Measurements from ENCODE around the gene GALM. TPM values are rescaled to one million over a fixed set of nuclear protein-coding genes. Genes with fewer than 3 reads are reported as not detected.

Gene GALM
- total and polyA plus RNA-seq, 10 of the 15 experiments (the other 5 are each of a cell fraction or from before 2014, with no cell fraction given), result 1.1 to 4.0 (median 1.7) TPM

DNA sequence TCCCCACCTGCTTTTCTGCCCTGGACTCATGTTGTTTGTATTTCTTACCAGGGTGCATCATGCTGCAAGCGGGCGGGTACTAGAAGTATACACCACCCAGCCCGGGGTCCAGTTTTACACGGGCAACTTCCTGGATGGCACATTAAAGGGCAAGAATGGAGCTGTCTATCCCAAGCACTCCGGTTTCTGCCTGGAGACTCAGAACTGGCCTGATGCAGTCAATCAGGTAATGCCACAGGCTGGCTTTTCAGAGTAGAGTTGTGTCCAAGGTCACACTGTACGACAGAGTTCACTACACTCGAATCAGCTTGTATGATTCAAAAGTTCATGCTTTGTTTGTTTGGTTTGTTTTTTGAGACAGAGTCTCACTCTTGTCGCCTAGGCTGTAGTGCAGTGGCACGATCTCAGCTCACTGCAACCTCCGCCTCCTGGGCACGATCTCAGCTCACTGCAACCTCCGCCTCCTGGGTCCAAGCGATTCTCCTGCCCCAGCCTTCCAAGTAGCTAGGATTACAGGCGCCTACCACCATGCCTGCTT lies 65.8 kb downstream of the GALM start:
- H3K9me3 ChIP-seq (replicated peaks; ENCODE audit: control insufficient read depth, insufficient read depth, low read length), result no peaks in the 10 kb centered on the region
- no peaks in the 10 kb centered on the region for H3K79me2 ChIP-seq (ENCODE audit: control insufficient read depth, insufficient read depth, low read length)
- no peaks in the 10 kb centered on the region for H3K27me3 ChIP-seq (replicated peaks in 1 of 2; ENCODE audit: control insufficient read depth in 2 of 2, insufficient read depth in 2 of 2, low read length in 1 of 2)
- 97% methylated on average over 14 of the region's 14 CpGs for WGBS (ENCODE audit: insufficient coverage, insufficient replicate concordance, low lambda C conversion rate, missing lambda C conversion rate)
- ChIA-PET POLR2A (interaction anchor here (0.6 kb wide), 1 partner anchor 215 kb away, joined by 8 read pairs; no protein-coding TSS in a partner anchor), CTCF (interaction anchor here (0.6 to 18.7 kb wide), 4 partner anchors 9 to 165 kb away, joined by 3 to 370 read pairs (median 4); no protein-coding TSS in a partner anchor), SMC1A (ENCODE audit: uncharacterized antibody, unreplicated experiment) (interaction anchor here (0.7 to 3.6 kb wide), 6 partner anchors 10 to 219 kb away, joined by 3 to 16 read pairs (median 3); no protein-coding TSS in a partner anchor), RAD21 (ENCODE audit: unreplicated experiment) (interaction anchor here (0.6 to 1.3 kb wide), 6 partner anchors 9 to 194 kb away, joined by 3 to 4 read pairs (median 4); no protein-coding TSS in a partner anchor)
- H3K9ac ChIP-seq (ENCODE audit: control insufficient read depth, insufficient read depth, low read length), result no peak overlapping the region
- no peaks in the 10 kb centered on the region for H4K20me1 ChIP-seq (ENCODE audit: control insufficient read depth, insufficient read depth)
- ATAC-seq, result no peak
- BruUV-seq (replicated peaks), result no TSS peak
- H2AFZ ChIP-seq (ENCODE audit: control insufficient read depth, low read depth, low read length), result no peak overlapping the region
- DNase-seq (ENCODE audit: low read depth, low spot score), result no peak
- in situ Hi-C loops (cut with MboI), result loop anchor here (5.0 kb wide), 1 partner anchor 149 kb away; no protein-coding TSS in a partner anchor
- H3K36me3 ChIP-seq (ENCODE audit: control insufficient read depth in 2 of 2, insufficient read depth in 2 of 2, low read length in 1 of 2), result peaks cover 2 to 6% of the 10 kb centered on the region in 2 experiments; a peak in 3 of 4 replicates
- intact Hi-C loops (cut with micrococcal nuclease; ENCODE audit: unreplicated experiment), result no loop called here
- no peak overlapping the region for H3K4me2 ChIP-seq (ENCODE audit: control insufficient read depth, insufficient read depth)
- no peaks in the 10 kb centered on the region for H3K4me1 ChIP-seq (ENCODE audit: control insufficient read depth, insufficient read depth, low read length)
- no peak overlapping the region for H3K27ac ChIP-seq (ENCODE audit: control insufficient read depth, insufficient read depth)
- no peak for FAIRE-seq
- H3K4me3 ChIP-seq, result no peak overlapping the region
- TF ChIP-seq MTA3 (IDR thresholded peaks at IDR 0.05; ENCODE audit: borderline replicate concordance, low read length) (no peak), NR2C1 (IDR thresholded peaks at IDR 0.05) (no peak), RAD51 (IDR thresholded peaks at IDR 0.05) (no peak), CHD4 (IDR thresholded peaks at IDR 0.05) (no peak), FOXM1 (IDR thresholded peaks at IDR 0.05; ENCODE audit: low read depth, low read length) (no peak), STAT3 (IDR thresholded peaks at IDR 0.05; ENCODE audit: low read depth, low read length) (no peak), HCFC1 (IDR thresholded peaks at IDR 0.05; ENCODE audit: low read length) (no peak), FOS (IDR thresholded peaks at IDR 0.05; ENCODE audit: borderline replicate concordance, extremely low read depth, insufficient read length) (no peak)
- TF ChIP-seq, protein P1, sequence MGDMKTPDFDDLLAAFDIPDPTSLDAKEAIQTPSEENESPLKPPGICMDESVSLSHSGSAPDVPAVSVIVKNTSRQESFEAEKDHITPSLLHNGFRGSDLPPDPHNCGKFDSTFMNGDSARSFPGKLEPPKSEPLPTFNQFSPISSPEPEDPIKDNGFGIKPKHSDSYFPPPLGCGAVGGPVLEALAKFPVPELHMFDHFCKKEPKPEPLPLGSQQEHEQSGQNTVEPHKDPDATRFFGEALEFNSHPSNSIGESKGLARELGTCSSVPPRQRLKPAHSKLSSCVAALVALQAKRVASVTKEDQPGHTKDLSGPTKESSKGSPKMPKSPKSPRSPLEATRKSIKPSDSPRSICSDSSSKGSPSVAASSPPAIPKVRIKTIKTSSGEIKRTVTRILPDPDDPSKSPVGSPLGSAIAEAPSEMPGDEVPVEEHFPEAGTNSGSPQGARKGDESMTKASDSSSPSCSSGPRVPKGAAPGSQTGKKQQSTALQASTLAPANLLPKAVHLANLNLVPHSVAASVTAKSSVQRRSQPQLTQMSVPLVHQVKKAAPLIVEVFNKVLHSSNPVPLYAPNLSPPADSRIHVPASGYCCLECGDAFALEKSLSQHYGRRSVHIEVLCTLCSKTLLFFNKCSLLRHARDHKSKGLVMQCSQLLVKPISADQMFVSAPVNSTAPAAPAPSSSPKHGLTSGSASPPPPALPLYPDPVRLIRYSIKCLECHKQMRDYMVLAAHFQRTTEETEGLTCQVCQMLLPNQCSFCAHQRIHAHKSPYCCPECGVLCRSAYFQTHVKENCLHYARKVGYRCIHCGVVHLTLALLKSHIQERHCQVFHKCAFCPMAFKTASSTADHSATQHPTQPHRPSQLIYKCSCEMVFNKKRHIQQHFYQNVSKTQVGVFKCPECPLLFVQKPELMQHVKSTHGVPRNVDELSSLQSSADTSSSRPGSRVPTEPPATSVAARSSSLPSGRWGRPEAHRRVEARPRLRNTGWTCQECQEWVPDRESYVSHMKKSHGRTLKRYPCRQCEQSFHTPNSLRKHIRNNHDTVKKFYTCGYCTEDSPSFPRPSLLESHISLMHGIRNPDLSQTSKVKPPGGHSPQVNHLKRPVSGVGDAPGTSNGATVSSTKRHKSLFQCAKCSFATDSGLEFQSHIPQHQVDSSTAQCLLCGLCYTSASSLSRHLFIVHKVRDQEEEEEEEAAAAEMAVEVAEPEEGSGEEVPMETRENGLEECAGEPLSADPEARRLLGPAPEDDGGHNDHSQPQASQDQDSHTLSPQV (IDR thresholded peaks at IDR 0.05), result no peak
- TF ChIP-seq, protein P2, sequence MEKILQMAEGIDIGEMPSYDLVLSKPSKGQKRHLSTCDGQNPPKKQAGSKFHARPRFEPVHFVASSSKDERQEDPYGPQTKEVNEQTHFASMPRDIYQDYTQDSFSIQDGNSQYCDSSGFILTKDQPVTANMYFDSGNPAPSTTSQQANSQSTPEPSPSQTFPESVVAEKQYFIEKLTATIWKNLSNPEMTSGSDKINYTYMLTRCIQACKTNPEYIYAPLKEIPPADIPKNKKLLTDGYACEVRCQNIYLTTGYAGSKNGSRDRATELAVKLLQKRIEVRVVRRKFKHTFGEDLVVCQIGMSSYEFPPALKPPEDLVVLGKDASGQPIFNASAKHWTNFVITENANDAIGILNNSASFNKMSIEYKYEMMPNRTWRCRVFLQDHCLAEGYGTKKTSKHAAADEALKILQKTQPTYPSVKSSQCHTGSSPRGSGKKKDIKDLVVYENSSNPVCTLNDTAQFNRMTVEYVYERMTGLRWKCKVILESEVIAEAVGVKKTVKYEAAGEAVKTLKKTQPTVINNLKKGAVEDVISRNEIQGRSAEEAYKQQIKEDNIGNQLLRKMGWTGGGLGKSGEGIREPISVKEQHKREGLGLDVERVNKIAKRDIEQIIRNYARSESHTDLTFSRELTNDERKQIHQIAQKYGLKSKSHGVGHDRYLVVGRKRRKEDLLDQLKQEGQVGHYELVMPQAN (conservative IDR thresholded peaks at IDR 0.05), result no peak
- TF ChIP-seq, protein P3, sequence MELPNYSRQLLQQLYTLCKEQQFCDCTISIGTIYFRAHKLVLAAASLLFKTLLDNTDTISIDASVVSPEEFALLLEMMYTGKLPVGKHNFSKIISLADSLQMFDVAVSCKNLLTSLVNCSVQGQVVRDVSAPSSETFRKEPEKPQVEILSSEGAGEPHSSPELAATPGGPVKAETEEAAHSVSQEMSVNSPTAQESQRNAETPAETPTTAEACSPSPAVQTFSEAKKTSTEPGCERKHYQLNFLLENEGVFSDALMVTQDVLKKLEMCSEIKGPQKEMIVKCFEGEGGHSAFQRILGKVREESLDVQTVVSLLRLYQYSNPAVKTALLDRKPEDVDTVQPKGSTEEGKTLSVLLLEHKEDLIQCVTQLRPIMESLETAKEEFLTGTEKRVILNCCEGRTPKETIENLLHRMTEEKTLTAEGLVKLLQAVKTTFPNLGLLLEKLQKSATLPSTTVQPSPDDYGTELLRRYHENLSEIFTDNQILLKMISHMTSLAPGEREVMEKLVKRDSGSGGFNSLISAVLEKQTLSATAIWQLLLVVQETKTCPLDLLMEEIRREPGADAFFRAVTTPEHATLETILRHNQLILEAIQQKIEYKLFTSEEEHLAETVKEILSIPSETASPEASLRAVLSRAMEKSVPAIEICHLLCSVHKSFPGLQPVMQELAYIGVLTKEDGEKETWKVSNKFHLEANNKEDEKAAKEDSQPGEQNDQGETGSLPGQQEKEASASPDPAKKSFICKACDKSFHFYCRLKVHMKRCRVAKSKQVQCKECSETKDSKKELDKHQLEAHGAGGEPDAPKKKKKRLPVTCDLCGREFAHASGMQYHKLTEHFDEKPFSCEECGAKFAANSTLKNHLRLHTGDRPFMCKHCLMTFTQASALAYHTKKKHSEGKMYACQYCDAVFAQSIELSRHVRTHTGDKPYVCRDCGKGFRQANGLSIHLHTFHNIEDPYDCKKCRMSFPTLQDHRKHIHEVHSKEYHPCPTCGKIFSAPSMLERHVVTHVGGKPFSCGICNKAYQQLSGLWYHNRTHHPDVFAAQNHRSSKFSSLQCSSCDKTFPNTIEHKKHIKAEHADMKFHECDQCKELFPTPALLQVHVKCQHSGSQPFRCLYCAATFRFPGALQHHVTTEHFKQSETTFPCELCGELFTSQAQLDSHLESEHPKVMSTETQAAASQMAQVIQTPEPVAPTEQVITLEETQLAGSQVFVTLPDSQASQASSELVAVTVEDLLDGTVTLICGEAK (IDR thresholded peaks at IDR 0.05; ENCODE audit: borderline replicate concordance), result no peak
- TF ChIP-seq, protein P4, sequence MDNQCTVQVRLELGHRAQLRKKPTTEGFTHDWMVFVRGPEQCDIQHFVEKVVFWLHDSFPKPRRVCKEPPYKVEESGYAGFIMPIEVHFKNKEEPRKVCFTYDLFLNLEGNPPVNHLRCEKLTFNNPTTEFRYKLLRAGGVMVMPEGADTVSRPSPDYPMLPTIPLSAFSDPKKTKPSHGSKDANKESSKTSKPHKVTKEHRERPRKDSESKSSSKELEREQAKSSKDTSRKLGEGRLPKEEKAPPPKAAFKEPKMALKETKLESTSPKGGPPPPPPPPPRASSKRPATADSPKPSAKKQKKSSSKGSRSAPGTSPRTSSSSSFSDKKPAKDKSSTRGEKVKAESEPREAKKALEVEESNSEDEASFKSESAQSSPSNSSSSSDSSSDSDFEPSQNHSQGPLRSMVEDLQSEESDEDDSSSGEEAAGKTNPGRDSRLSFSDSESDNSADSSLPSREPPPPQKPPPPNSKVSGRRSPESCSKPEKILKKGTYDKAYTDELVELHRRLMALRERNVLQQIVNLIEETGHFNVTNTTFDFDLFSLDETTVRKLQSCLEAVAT (IDR thresholded peaks at IDR 0.05), result no peak
